GM12892 (cell line): ENCODE measurements around the gene CHMP1B.

Source experiments
- POLR2AphosphoS5 ChIP-seq: IDR thresholded peaks from 2 replicates; pipeline ENCODE4 v1.6.1; 2011; ENCODE audit warnings: low read depth, low read length, control low read depth
- TAF1 ChIP-seq: IDR thresholded peaks from 2 replicates; pipeline ENCODE4 v1.6.1; 2011; ENCODE audit warnings: low read depth, mild to moderate bottlenecking, control low read depth, low read length, borderline replicate concordance

DNA sequence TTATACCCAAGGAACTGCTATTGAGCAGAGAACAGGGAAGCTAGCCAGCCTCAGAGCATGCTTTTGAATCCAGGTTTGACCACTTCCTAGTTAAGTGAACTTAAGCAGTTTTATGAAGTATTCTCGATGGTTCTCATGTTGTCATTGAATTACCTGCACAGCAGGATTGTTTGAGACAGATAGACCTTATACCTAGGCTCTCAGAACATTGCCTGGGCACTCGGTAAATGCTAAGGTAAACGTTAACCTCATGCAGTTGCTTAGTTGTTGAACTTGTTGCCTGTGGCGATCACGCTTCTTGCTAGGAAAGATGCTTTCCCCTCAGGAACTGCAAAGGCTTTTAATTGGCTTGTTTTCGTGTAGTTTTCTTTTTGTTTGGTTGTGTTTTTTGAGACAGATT lies 34.0 kb upstream of the CHMP1B start:
- no peak for TF ChIP-seq POLR2AphosphoS5
- no peak for TF ChIP-seq TAF1
